CD4-positive, alpha-beta T cell treated with Interleukin-10 for 1 hour (primary cell): ENCODE results near the gene PCDHGB5.
"Not testable (repeated sequence)": the region's sequence is repeated elsewhere in the genome, so short reads cannot be mapped to it uniquely, and the experiment has no call there.

Source experiments
- DNase-seq: peaks from one replicate; pipeline ENCODE4 v3.0.0-alpha.2; 2020

The PCDHGB5 gene

DNA sequence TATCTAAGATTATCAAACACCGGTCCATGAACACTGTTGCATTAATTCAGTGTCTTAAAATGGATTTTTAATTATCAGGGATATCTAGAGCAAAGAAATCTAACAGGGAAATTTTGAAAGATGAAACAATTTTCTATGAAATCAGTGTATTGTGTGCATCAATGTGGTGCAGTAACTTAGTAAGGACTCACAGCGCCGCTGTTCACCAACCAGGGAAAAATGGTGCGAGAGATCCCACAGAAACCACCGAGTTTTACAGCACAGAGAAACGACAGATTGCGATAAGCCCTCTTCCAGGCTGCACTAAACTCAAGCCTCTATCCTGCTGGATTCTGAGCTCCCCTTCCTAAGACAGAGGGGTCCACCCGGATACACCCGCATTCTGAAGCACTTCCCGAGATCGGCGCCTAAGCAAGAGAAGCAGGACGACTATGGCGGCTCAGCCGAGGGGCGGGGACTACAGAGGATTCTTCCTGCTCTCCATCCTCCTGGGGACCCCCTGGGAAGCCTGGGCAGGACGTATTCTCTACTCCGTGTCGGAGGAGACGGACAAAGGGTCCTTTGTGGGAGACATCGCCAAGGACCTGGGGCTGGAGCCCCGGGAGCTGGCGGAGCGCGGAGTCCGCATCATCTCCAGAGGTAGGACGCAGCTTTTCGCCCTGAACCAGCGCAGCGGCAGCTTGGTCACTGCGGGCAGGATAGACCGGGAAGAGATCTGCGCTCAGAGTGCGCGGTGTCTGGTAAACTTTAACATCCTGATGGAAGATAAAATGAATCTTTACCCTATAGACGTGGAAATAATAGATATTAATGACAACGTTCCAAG, 15.1 kb upstream of the PCDHGB5 start, which contains the start of gene PCDHGA7:
Gene PCDHGA7, plus strand, starts transcription at position 274 of the 826 bp plus-strand sequence. Its CDS starts 158 bp downstream, at position 432.
- no peak for DNase-seq

DNA sequence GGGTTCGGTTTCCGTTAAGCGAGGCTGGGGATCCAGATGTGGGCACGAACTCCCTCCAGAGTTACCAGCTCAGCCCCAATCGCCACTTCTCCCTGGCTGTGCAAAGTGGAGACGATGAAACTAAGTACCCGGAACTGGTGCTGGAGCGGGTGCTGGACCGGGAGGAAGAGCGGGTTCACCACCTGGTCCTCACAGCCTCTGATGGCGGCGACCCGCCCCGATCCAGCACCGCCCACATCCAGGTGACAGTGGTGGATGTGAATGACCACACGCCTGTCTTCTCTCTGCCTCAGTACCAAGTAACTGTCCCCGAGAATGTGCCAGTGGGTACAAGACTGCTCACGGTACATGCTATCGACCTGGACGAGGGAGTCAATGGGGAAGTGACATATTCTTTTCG, 14.4 kb upstream of the PCDHGB5 start:
- no peak for DNase-seq

DNA sequence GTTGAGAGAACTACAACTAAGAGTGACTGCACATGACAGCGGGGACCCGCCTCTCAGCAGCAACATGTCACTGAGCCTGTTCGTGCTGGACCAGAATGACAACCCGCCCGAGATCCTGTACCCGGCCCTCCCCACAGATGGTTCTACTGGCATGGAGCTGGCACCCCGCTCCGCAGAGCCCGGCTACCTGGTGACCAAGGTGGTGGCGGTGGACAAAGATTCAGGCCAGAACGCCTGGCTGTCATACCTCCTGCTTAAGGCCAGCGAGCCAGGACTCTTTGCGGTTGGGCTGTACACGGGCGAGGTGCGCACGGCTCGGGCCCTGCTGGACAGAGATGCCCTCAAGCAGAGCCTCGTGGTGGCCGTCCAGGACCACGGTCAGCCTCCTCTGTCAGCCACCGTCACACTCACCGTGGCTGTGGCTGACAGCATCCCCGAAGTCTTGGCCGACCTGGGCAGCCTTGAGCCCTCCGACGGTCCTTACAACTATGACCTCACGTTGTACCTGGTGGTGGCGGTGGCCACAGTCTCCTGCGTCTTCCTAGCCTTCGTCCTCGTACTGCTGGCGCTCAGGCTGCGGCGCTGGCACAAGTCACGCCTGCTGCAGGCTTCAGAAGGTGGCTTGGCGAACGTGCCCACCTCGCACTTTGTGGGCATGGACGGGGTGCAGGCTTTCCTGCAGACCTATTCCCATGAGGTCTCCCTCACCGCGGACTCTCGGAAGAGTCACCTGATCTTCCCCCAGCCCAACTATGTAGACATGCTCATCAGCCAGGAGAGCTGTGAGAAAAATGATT, 13.1 kb upstream of the PCDHGB5 start:
- no peak for DNase-seq

DNA sequence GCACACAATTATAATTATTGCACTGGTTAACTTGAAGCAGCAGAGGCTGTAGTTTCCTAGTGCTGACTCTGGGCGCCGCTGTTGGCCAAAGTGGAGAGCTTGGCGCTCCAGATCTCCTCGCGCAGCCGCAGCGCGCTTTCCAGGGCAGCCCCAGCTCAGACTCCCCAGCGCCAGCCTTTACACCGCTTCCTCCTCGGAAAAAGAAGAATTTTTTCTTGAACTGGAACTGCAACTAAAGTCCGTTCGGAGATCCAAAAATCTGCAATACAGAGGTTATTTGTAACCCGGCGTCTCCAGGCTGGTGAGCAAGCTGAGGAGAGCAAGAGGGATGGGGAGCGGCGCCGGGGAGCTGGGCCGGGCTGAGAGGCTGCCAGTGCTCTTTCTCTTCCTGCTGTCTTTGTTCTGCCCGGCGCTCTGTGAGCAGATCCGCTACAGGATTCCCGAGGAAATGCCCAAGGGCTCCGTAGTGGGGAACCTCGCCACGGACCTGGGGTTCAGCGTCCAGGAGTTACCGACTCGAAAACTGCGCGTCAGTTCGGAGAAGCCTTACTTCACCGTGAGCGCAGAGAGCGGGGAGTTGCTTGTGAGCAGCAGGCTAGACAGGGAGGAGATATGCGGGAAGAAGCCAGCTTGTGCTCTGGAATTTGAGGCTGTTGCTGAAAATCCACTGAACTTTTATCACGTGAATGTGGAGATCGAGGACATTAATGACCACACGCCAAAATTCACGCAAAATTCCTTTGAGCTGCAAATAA, 10.0 kb upstream of the PCDHGB5 start, which contains the start of gene PCDHGB4:
Gene PCDHGB4, plus strand, starts transcription at position 142 of the 755 bp plus-strand sequence. Its CDS starts 187 bp downstream, at position 329.
- peak; percentile 42 for DNase-seq

DNA sequence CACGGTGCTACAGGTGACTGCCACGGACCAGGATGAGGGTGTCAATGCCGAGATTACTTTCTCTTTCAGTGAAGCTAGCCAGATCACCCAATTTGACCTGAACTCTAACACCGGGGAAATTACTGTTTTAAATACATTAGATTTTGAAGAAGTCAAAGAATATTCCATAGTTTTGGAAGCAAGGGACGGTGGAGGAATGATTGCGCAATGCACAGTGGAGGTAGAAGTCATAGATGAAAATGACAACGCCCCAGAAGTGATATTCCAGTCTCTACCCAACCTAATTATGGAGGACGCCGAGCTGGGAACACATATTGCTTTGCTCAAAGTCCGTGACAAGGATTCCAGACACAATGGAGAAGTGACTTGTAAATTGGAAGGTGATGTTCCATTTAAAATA, 9.1 kb upstream of the PCDHGB5 start:
- no peak for DNase-seq

DNA sequence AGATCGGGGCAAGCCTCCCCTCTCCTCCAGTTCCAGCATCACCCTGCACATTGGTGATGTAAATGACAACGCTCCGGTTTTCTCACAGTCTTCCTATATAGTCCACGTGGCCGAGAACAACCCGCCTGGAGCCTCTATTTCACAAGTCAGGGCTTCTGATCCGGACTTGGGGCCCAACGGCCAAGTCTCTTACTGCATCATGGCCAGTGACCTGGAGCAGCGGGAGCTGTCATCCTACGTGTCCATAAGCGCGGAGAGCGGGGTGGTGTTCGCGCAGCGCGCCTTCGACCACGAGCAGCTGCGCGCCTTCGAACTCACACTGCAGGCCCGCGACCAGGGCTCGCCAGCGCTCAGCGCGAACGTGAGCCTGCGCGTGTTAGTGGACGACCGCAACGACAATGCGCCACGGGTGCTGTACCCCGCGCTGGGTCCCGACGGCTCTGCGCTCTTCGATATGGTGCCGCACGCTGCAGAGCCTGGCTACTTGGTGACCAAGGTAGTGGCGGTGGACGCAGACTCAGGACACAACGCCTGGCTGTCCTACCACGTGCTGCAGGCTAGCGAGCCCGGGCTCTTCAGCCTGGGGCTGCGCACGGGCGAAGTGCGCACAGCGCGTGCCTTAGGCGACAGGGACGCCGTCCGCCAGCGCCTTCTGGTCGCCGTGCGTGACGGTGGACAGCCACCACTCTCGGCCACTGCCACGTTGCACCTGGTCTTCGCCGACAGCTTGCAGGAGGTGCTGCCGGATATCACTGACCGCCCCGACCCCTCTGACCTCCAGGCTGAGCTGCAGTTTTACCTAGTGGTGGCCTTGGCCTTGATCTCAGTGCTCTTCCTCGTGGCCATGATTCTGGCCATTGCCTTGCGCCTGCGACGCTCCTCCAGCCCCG, 8.3 kb upstream of the PCDHGB5 start:
- no peak for DNase-seq

DNA sequence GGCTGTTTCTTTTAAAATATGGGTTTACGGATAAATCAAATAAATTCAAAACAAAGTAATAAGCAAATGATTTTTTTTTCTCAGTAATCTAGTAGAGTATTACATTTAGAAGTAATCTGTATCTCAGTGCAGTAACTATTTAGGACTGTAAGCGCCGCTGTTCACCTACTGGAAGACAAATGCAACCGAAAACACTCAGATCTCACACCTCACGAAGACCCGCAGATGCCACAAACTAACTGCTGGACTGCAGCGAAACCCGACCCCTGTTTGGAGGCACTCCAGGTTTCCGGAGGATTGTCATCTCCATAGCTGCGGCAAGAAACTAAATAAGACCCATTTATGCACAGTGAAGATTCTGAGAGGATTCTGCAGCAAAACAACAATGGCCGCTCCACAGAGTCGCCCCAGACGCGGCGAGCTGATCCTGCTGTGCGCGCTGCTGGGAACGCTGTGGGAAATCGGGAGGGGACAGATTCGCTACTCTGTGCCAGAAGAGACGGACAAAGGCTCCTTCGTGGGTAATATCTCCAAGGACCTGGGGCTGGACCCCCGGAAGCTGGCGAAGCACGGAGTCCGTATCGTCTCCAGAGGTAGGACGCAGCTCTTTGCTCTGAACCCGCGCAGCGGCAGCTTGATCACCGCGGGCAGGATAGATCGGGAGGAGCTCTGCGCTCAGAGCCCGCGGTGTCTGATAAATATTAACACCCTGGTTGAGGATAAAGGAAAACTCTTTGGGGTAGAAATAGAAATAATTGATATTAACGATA, 5.1 kb upstream of the PCDHGB5 start, which contains the start of gene PCDHGA8:
Gene PCDHGA8, plus strand, starts transcription at position 205 of the 770 bp plus-strand sequence. Its CDS starts 181 bp downstream, at position 386.
- no peak for DNase-seq

DNA sequence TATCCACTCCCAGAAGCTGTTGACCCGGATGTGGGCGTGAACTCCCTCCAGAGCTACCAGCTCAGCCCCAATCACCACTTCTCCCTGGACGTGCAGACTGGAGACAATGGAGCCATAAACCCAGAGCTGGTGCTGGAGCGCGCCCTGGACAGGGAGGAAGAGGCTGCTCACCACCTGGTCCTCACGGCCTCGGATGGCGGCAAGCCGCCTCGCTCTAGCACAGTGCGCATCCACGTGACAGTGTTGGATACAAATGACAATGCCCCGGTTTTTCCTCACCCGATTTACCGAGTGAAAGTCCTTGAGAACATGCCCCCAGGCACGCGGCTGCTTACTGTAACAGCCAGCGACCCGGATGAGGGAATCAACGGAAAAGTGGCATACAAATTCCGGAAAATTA, 4.5 kb upstream of the PCDHGB5 start:
- no peak for DNase-seq

DNA sequence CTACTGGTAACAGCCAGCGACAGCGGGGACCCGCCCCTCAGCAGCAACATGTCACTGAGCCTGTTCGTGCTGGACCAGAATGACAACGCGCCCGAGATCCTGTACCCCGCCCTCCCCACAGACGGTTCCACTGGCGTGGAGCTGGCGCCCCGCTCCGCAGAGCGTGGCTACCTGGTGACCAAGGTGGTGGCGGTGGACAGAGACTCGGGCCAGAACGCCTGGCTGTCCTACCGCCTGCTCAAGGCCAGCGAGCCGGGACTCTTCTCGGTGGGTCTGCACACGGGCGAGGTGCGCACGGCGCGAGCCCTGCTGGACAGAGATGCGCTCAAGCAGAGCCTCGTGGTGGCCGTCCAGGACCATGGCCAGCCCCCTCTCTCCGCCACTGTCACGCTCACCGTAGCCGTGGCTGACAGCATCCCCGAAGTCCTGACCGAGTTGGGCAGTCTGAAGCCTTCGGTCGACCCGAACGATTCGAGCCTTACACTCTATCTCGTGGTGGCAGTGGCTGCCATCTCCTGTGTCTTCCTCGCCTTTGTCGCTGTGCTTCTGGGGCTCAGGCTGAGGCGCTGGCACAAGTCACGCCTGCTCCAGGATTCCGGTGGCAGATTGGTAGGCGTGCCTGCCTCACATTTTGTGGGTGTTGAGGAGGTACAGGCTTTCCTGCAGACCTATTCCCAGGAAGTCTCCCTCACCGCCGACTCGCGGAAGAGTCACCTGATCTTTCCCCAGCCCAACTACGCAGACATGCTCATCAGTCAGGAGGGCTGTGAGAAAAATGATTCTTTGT, 3.2 kb upstream of the PCDHGB5 start:
- not testable (repeated sequence) for DNase-seq

DNA sequence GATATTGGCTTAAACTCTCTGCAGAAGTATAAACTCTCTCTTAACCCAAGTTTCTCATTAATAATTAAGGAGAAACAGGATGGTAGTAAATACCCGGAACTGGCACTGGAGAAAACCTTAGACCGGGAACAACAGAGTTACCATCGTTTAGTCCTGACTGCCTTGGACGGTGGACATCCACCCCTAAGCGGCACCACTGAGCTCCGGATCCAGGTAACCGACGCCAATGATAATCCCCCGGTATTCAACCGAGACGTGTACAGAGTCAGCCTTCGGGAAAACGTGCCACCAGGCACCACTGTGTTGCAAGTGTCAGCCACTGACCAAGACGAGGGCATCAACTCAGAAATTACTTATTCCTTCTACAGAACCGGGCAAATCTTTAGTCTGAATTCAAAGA, 861 bp downstream of the PCDHGB5 start:
- DNase-seq, result no peak

DNA sequence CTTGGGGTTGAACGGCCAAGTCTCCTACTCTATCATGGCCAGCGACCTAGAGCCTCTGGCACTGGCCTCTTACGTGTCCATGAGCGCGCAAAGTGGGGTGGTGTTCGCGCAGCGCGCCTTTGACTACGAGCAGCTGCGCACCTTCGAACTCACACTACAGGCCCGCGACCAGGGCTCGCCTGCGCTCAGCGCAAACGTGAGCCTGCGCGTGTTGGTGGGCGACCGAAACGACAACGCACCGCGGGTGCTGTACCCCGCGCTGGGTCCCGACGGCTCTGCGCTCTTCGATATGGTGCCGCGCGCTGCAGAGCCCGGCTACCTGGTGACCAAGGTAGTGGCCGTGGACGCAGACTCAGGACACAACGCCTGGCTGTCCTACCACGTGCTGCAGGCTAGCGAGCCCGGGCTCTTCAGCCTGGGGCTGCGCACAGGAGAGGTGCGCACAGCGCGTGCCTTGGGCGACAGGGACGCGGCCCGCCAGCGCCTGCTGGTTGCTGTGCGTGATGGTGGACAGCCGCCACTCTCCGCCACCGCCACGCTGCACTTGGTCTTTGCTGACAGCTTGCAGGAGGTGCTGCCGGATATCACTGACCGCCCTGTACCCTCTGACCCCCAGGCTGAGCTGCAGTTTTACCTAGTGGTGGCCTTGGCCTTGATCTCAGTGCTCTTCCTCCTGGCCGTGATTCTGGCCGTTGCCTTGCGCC, 2.0 kb downstream of the PCDHGB5 start:
- DNase-seq, result no peak

DNA sequence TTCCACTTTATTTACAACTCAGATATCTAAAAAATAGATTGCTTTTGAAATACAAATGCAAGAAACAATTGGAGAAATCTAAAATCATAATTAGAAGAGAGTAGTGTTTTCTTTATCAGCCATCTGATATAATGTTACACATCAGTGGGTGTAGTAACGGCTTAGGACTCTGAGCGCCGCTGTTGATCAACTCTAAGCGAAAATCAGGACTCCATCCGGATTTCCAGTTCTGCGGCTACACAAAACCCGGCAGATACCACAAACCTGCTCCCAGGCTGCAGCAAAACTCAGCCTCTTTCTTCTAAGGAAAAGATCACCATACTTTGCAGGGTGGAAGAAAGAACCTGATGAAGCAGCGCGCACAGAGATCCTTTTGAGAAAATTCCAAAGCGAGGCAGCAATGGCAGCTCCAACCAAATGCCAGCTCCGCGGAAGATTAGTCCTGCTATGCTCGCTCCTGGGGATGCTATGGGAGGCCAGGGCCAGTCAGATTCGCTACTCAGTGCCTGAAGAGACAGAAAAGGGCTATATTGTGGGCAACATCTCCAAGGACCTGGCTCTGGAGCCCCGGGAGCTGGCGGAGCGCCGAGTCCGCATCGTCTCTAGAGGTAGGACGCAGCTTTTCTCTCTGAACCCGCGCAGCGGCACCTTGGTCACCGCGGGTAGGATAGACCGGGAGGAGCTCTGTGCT, 5.0 kb downstream of the PCDHGB5 start, which contains the start of gene PCDHGA9:
Gene PCDHGA9, plus strand, starts transcription at position 226 of the 691 bp plus-strand sequence. Its CDS starts 175 bp downstream, at position 401.
- no peak for DNase-seq

DNA sequence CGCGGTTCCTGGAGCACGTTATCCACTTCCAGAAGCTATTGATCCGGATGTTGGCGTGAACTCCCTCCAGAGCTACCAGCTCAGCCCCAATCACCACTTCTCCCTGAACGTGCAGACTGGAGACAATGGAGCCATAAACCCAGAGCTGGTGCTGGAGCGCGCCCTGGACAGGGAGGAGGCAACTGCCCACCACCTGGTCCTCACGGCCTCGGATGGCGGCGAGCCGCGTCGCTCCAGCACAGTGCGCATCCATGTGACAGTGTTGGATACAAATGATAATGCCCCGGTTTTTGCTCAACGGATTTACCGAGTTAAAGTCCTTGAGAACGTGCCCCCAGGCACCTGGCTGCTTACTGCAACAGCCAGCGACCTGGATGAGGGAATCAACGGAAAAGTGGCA, 5.6 kb downstream of the PCDHGB5 start:
- no peak for DNase-seq

DNA sequence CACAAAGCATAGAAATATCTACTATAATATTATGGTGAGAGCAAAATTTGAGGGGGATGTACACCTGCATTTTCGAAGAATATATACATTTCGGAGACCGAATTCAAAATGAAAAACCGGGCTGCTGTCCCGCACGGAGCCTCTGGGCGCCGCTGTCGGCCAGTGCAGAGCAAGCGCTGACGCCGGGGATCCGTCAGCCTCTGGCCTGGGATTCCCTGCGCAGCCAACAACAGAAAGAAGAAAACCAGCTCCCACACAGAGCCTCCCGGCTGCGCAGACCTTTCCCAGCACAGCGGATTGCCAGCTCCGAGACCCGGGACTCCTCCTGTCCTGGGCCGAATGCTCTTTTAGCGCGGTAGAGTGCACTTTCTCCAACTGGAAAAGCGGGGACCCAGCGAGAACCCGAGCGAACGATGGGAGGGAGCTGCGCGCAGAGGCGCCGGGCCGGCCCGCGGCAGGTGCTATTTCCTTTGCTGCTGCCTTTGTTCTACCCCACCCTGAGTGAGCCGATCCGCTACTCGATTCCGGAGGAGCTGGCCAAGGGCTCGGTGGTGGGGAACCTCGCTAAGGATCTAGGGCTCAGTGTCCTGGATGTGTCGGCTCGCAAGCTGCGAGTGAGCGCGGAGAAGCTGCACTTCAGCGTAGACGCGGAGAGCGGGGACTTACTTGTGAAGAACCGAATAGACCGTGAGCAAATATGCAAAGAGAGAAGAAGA, 10.2 kb downstream of the PCDHGB5 start, which contains the start of gene PCDHGB6:
Gene PCDHGB6, plus strand, starts transcription at position 232 of the 716 bp plus-strand sequence. Its CDS starts 182 bp downstream, at position 414.
- DNase-seq, result peak; percentile 50

DNA sequence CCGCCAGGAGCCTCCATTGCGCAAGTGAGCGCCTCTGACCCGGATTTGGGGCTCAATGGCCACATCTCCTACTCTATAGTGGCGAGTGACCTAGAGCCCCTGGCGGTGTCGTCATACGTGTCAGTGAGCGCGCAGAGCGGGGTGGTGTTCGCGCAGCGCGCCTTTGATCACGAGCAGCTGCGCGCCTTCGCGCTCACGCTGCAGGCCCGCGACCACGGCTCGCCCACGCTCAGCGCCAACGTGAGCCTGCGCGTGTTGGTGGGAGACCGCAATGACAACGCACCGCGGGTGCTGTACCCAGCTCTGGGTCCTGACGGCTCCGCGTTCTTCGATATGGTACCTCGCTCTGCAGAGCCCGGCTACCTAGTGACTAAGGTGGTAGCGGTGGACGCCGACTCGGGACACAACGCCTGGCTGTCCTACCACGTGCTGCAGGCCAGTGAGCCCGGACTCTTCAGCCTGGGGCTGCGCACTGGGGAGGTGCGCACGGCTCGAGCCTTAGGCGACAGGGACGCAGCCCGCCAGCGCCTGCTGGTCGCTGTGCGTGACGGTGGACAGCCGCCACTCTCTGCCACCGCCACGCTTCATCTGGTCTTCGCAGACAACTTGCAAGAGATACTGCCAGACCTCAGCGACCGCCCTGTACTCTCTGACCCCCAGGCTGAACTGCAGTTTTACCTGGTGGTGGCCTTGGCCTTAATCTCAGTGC, 12.0 kb downstream of the PCDHGB5 start:
- DNase-seq, result no peak

DNA sequence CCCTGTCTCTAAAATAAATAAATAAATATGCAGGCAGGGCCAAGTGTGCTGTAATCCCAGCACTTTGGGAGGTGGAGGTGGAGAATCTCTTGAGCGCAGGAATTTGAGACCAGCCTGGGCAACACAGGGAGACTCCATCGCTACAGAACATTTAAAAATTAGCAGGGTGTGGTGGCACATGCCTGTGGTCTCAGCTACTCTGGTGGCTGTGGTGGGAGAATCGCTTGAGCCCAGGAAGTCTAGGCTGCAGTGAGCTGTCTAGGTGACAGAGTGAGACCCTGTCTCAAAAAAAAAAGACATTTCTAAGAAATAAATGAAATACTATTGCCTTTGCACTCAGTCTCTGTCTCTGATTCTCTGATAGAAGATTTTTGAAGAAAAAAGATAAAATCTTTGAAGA, 13.8 kb downstream of the PCDHGB5 start:
- no peak for DNase-seq

DNA sequence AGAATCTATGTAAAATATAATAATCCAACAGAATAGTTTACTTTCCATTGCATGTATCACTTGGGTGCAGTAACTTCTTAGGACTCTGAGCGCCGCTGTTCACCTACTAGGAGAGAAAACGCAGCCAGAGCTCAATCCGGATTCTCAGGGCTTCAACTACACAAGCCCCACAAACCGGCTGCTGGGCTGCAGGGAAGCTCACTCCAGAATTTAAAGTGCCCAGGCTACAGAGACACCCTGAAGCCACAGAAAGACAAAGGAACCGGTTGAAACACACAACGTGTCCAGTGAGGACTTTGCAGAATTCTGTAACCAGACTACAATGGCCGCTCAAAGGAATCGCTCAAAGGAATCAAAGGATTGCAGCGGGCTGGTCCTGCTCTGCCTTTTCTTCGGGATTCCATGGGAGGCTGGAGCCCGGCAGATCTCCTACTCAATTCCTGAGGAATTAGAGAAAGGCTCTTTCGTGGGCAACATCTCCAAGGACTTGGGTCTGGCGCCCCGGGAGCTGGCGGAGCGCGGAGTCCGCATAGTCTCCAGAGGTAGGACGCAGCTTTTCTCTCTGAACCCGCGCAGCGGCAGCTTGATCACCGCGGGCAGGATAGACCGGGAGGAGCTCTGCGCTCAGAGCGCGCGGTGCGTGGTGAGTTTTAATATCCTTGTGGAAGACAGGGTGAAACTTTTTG, 15.2 kb downstream of the PCDHGB5 start, which contains the start of gene PCDHGA10:
Gene PCDHGA10, plus strand, starts transcription at position 134 of the 686 bp plus-strand sequence. Its CDS starts 189 bp downstream, at position 323.
- peak; percentile 67 for DNase-seq
